LHCN-M2 (cell line): ENCODE measurements around the gene TNS1. TPM values are rescaled to one million over a fixed set of nuclear protein-coding genes. Genes with fewer than 3 reads are reported as not detected.
A peak's percentile ranks its signal among the peaks of the same experiment; 100 is the strongest.

Experiments
- DNase-seq: peaks from one replicate; pipeline ENCODE4 v3.0.0-alpha.2; 2012; ENCODE audit warnings: low read depth
- total RNA-seq: library from RNA; depleted of rRNA; stranded (reverse); fragments of >200 nt; gene quantifications from 2 replicates; pipeline ENCODE4 v1.2.3, GENCODE V29; 2014

Gene TNS1
- total RNA-seq, 1 experiment from 2014 or later = 53.4 TPM

DNA sequence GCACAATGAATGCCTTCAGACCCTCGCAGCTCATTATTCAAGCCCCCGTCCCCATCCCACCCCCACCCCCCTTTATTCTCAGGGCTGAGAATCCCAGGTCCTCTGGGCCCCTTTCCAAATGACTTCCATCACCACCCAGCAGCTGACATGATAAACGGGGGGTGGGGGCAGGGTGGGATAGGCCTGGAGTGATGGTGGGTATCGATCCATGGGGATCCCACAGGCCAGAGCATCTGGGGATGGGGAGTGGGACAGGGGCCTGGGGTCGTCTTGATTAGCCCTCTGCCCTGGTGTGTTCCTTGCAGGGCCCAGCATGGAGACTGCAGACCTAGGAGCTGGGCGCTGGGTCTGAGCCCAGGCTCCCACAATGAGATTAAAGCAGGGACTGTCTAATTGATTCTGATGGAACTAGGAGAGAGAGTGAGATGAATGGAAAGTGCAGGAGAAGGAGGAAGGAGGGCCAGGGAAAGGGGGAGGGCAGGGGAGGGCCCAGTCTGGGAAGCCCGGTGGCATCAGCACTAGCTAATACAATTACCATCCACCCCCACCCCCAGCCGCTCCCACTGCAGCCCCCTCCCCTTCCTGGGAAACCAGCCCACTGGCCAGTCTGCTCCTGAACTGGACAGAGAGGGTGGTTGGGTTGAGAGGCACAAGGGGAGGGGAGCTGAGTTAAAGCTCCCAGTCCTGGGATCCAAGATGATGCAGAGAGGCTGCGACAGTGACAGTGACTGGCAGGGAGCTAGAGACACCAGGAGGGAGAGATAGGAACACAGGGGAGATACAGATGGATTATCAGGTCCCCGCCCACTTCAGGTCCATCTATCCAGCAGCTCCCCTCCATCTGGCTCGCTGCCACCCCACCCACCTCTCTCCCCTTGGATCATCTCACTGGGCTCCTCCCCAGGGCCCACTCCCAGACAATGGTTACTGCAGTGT, 13.1 kb upstream of the TNS1 start:
- DNase-seq = no peak

DNA sequence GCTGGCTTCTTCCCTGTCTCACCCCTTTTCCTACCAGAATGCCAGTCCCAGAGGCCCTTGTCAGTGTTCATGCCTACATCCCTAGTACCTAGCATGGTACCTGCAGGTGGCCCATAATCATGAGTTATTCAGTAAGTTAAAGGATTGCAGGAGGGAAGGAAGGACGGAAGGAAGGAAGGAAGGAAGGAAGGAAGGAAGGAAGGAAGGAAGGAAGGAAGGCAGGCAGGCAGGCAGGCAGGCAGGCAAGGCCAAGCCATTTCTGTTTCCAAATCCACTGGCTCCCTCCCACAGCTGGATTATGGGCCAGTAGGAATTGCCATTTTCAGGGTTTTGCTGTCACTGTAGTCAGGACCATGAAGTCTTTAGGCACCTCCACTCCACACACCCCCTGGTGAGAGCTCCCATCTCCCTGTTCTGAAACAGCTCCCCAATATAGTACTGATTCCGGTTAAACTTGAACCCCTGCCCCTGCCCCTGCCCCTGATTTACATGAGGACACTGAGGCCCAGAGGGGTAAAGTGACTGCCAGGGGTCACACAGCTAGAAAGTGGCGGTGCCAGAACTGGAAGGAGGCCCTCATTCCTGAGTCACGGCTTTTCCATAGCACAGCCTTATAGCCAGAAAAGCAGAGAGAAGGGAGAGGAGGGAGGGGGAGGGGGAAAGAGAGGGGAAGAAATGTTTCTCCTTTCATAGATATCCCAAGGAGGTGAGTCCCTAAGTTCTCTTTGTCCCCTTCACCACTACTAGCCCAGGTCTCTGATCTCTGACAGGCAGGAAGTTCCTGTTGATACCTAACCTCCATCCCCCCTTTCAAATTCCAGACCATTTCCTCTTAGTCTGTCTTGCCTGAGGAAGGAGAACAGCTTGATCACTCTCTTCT, 12.2 kb upstream of the TNS1 start:
- no peak for DNase-seq

- DNase-seq = no peak
Observed at GRCh38 chr2:218013289-218013688, 10.5 kb upstream of the TNS1 start.

DNA sequence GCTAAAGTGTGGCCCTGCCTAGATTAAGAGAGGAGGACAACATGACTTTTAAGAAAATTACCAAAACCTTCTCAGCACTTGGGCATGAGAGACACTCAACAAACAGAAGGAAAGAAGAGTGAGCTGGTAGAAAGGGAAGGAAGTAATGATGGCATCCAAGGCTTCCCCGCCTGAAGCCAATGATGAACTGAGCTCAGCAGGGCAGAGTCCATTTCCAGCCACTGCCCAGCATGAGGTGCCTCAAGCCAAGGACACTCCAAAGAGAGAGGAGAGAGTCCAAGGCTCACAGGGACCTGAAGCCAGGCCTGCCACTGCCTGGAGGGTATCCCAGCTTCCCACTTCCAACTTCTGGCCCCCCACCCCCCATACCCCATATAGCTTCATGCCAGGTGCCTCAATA, 9.5 kb upstream of the TNS1 start:
- DNase-seq = no peak

GRCh38 chr2:218011653-218012040, 8.9 kb upstream of the TNS1 start:
- no peak for DNase-seq

GRCh38 chr2:218010984-218011652, 8.3 kb upstream of the TNS1 start:
- no peak for DNase-seq

DNA sequence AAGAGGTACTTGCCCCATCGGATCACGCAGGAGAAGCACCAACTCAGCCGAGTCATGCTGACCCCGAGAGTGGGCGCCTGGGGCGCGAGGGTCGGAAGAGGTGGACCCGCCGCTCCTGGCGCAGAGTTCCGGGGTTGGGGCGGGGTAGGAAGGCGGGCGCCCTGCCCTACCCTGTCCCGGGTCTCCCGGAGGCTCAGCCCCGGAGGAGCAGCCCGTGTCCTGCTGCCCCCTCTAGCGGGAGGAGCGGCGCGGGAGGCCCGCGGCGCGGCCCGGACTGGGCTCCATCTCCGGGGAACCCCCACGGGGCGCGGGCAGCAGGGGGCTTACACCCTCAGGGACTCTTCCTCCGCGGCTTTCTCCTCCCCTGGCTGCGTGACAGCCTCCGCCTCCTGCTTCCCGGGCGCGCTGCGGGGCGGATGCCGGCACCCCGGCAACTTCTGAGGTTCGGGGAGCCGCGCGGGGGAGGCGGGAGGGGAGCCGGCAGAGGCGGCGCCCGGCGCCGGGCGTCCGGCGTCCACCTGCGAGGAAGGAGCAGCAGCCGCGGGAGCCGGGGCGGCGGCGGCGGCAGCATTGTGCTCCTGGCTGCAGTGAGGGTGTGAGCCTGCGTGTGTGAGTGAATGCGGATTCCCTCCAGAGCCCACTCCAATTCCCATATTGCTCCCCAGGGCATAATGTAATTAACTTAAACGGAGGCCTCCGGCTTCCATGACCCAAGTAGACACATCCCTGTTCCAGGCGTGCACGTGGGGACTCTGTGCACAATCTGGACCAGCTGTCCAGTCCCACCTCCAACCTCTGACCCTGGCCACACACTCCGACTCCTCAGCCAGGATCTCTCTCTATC, 7.6 kb upstream of the TNS1 start:
- DNase-seq = peak; percentile 25

- no peak for DNase-seq
Observed at GRCh38 chr2:218009765-218010139, 7.0 kb upstream of the TNS1 start.

GRCh38 chr2:218009231-218009630, 6.4 kb upstream of the TNS1 start:
- no peak for DNase-seq

GRCh38 chr2:218008060-218009040, 5.6 kb upstream of the TNS1 start:
- peak; percentile 67 for DNase-seq

GRCh38 chr2:218006741-218007140, 3.9 kb upstream of the TNS1 start:
- DNase-seq = peak; percentile 71

- DNase-seq = no peak
Observed at GRCh38 chr2:218005486-218005885, 2.7 kb upstream of the TNS1 start.

DNA sequence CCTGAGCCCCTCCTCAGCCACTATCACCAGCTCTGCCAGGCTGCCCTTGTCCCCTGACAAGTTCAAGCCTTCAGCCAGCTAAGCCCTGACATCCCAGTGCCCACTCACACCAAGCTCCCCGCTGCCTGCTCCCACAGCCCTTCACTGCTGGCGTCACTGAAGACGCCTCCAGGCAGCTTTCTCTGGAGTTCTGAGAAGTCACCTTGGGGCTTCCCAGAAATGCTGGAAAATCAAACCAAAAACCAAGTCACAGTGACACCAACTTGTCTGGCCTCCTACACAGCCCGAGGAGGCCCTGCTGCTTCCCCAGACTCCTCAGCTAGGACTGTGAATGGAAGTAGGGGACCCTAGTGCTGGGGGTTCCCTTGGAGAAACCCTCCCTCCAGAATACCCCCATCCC, 2.2 kb upstream of the TNS1 start:
- no peak for DNase-seq

DNA sequence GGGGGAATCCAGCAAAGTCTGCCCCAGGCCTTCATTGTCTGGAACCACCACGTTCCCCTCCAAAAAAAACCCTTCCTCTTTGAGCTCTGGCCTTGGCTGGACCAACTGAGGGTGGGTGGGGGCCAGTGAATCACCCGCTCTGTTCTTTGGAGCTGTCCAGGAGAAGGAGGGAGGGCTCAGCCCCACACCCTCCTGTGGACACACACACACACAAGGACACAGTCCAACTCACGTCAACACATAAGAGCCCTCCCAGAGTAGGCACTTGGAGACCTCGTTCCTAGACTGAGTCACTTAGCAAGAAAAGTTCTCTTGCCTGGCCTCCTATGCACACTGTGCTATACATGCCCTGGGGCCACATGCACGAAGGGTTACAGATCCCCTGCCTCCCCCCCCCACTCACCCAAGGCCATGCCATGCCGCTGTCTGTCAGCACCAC, 1.2 kb upstream of the TNS1 start:
- no peak for DNase-seq

DNA sequence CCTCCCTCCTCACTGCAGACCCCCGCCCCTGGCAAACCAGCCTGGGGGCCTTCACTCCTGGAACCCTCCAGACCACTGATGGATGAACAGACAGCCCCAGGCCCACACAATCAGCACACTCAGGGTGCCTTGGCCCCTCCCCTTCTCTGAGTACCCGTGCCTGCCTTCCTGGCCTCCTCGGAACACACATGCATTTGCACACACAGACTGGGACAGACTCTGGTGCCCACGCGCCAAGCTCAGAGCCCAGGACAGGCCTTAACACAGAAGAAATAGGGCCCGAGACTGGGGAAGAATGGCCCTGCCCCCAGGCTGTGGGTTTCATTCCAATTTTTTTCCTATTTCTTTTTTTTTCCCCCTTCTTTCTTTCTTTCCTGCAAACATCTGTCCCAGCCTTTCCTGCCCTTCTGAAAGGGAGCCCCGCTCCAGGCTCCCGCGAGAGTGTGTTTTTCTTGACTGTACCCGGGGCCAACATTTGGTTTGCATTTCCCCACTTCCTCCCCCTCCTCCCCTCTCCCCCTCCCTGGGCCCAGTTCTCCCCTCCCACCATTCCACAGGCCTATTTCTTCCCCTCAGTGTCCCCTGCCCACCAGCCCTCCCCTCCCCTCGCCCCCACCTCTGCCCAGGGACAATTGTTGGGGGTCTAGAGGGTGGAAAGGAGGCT, 618 bp upstream of the TNS1 start:
- DNase-seq = no peak

- DNase-seq = no peak
Observed at GRCh38 chr2:218002143-218002844, 501 bp downstream of the TNS1 start.

DNA sequence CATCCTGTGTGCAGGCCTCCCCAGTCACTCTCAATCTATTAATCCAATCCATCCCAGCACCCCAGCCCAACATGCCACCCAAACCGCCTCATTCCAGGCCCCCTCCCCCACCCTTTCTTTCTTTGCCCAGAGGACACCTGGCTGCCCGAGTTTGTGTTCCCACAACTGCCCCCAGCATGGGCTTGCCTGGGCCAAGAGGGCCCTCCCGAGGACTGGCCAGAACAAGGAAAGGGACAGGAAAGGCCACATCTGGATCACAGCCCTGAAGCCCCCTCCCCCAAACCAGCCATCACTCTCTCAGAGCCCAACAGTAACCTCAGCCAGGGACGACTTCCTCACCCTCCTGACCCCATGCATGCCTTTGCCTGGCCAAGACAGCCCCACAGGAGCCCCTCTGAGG, 1.2 kb downstream of the TNS1 start:
- no peak for DNase-seq

DNA sequence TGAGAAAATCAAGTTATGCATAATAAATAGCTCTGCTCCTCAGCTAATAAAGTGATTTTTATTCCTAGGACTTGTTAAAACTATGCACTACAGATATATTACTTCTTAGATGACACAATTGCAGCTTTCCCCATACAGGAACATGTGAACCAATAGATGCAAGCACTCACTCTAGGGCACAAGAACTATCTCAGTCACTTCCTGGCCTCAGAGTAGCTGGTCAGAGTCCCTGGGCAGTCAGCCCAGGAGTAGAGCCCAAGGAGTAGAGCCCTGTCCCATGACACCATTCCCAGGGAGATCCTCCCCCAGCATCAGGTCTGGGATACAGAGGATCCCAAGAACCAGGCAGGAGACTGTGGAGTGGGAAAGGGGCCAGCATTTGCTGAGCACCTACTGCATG, 2.7 kb downstream of the TNS1 start:
- DNase-seq = peak; percentile 41

DNA sequence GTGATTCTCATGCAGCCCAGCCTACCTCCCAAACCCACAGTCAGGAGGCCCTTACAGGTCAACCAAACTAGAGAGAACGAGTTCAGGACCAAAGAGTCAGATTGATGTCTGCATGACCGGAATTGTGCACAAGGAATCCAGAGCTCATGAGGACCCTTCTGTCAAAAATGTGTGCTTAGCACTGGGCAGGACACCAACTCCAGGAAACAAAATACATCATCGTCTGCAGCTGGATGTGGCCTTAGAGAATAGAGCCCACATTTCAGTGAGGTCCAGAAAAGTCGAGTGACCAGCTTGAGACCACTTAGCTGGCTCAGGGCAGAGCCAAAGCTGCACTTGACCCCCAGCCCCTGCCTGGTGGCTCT, 3.2 kb downstream of the TNS1 start:
- no peak for DNase-seq
